Measurements from ENCODE around the gene PSMD11.

PSMD11 gene

DNA sequence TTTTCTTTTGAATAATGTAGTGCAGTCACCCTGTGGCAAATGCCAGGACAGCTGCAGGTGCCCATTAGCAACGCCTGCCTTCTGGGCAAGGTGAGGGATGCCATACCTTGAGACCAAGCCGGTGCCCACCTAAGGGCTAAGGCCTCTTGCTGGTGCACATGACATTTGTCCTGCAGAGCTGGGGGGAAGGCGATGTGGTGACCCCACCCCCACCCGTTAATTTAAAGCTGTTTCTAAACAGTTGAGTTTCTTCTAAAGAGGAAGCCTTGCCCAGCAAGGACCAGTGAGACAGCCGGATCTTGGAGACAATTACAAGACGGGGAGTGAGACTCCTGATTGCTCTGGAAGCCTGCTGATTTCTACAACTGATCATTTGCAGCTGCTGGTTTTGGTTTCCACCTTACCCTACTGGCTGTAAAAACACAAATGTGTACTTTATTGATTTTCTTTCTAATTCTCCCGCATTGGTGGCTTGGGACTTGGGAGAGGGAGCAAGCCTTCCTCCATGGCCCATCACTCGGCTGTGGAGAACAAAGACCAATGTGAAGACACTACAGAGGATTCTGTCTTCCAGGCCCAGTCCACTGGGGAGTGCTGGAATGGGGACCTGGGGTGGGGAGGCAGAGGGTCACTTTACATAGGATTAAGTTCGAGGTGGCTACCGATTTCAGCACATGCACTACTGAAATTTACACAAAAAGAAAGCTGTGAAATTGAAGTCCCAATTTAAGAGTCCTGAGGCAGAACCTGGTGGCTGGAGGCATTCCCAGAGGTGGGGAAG lies 45.2 kb downstream of the PSMD11 start:
- in situ Hi-C loops (cut with MboI; ENCODE audit: low sequenced_read_pairs): no loop called here

DNA sequence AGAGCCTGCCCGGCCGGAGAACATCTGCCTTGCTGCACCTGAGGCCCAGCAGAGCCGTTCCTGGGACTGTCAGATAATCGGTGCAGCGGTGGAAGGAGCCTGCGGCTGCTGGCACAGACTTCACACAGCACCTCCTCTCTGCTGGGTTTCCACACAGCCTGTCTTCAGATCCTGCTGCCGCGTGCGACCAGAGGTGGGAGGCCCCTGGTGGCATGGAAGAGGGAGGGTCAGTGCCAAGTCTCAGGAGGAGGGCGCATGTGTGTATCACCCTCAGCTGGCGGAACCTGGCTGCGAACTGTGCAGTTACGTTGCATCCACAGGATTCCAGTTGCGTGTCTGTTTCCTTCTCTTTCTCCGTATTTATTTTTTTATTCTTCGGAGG lies 45.8 kb downstream of the PSMD11 start:
- in situ Hi-C loops (cut with MboI; ENCODE audit: low sequenced_read_pairs): no loop called here

DNA sequence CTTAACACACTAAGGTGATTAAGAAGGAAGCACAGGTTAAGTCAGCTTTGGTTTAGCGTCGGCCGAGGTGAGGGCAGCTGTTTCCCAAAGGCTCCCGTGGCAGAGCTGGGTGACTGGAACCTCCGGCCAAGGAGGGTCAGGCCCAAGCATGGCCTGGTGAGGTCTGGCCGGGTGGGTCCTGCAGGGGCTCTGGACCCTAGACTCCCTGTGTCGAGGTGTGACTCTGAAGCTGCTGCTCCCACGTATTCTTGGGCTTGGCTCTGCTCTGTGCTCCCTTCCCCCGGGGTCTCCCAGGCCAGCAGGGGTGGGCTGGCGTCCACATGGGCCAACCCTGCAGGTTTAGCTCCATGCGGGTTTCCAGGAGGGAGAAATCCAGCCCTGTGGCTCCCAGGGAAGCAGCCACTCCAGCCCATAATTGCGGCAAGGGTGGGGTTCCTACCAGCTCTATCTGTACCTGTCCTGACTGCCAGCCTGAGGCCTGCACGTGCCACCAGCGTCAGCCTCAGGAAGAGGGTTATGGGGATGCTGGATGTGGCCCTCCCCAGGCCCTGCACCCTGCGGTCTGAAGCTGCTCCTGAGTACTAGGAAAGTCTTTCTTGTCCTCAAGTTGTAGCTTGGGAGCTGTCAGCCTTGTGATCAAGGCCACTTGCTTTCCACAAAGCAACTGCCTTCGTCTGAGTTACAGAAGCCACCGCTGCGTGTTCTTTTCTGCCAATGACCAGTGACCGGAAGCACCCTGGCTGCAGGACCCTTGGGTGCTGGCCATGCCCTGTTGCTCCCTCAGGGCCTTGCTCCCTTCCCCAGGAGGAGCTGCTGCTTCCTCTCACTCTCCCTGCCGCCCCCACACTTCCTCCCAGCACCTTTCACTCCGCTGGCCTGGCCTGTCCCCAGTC lies 47.3 kb downstream of the PSMD11 start:
- in situ Hi-C loops (cut with MboI; ENCODE audit: low sequenced_read_pairs): no loop called here

DNA sequence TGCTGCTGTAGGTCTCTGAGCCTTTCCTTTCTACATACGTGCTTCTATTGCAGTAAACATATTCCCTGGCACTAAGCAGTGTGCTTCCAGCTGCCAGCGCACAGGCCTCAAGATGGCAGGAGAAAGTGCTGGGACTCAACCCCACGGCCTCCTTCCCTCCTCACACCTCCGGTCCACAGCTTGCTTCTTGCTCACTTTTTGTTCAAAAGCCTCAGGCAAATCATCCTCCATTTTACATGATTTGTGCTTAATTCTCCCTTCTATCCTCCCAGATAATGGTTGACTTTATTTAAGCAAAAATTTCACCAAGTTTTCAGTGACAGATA lies 47.9 kb downstream of the PSMD11 start:
- in situ Hi-C loops (cut with MboI; ENCODE audit: low sequenced_read_pairs): no loop called here

DNA sequence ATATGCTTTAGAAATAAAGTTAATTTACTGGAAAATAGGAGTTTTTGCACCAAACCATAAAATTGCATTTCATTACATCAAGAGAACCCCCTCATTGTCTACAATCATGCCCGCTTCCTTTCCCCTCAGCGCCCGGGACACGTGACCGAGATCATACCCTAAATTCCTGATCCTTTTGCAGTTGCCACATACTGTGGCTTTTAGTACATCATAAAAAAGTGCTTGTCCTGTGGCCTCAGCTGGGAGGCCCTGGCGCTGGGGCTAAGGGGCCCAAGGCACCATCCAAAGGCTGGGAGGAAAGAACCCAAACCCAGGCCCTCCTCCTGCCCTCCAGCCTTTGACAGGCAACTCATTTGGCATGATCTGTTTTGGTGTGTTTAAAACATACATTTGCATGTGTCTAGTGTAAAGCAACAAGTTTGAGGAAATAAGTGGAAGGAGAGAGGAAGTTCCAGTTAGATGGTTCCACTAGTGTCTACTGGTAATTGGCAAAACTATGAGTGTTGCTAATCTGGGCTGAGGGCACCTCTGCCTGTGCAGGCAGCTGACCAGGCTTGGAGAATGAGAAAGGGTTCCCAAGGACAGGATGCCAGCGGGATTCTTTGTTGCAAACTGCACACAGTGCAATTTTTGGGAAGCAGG lies 48.5 kb downstream of the PSMD11 start:
- in situ Hi-C loops (cut with MboI; ENCODE audit: low sequenced_read_pairs): no loop called here

DNA sequence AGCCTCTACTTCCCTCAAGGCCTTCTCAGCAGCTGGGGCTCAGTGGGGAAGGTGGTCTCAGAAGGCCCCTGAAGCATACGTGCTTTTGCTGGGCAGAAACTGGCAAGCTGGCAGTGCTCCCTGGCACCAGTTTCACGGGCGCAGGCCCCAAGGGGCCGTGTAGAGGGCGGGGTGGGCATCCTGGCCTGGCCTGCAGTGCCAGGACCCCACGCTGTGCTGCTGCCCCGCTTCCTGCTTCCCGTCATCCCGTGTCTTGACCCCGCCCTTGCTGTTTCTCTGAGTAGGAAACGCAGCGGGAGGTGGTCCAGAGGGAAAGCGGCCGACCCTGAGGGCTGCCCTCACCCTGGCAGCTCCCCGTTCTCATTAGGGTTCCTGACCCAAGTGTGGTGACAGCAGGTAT lies 49.3 kb downstream of the PSMD11 start:
- in situ Hi-C loops (cut with MboI; ENCODE audit: low sequenced_read_pairs): no loop called here

DNA sequence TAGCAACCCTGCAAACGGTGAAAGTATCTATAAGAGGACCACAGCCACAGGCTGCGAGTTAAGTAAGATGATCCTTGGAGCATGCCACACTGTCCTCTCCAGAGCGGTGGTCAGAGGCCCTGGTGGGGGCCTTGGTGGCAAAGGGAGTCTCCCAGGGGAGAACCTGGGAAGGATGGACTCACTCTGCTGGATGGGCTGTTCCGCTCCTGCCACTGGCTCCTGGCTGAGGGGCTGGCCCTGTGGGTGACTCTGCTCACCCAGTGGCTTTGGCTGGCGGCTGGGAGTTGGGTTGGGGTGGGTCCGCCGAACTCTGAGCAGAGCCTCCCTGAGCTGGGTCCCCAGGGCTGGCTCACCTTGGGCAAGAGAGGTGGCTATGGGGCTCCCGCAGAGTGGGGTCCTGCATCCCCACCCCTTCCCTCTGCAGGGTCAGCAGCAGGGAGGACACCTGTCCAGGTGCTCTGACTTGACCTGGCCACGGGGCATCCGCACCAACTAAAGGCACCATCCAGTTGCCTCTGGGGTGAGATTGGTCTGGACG lies 49.7 kb downstream of the PSMD11 start:
- in situ Hi-C loops (cut with MboI; ENCODE audit: low sequenced_read_pairs): no loop called here

DNA sequence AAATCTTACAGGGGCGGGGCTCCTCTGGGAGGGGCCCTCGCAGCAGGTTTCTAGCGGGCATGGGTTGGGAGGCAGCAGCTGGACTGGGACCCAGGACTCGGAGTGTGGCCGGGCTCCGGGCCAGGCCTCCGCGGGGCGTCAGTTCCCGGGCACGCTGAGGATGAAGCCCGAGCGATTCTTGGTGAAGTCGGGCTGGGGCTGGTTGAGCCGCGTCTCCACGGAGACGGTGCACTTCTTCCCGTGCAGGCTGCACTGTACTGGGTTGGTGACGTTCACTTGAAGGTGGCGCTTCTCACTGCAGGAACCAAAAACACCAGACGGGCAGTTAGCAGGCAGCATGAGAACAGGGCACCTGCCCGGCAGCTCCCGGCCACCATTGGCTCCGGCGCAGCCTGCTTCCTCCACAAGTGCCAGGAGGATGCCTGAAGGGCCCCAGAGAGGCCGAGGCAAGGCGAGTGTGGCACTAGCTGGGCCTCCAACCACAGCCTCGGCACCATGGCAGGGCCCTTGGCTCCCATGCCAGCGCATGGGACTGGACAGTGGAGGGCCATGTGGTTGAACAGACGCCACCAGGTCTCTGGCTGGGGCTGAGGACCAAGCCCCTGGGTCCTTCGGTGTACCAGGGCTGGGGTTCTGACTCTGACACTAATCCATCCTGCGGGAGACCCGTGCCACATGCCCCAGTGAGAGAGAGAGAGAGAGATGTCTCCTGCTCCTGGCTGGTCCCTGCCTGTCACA lies 50.5 kb downstream of the PSMD11 start:
- in situ Hi-C loops (cut with MboI; ENCODE audit: low sequenced_read_pairs): no loop called here

DNA sequence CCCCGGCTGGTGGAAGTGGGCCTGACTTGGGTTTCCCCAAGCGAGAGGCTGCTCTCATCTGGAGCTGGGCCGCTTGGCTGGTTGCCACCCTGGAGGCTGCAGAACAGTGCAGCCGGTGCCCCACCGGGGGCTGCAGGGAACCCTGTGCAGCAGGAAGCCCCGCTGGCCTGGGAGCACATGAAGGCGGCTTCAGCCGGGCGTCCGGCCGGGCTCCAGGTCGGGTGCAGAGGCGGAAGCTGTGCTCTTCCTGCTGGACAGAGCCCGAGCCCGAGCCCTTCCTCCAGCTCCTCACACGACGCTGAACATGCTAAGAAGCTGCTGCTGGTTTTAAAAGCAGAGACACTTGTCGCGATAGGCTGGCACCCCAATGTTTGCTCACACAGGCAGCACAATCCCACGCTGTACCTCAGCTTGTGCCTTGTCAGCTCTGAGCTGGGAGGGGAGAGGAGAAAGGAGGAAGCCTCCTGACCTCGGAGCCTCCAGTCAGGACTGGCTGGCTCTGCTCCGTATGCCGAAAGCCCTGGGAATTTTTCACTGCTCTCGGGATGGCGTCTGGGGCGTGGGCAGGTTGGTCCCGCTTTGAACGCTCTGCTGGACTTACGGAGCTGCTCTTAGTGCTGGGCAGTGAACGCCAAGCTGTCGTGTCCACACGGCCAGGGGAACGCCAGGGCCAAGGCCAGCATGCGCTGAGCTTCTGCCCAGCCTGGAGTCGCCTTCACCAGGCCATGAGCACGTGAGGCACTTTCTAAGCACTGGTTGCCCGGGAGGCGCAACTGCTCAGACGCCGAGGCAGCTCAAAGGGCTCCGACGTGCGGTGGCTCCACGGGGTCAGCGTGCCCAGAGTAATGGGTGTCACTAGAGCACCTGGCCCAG lies 51.3 kb downstream of the PSMD11 start:
- in situ Hi-C loops (cut with MboI; ENCODE audit: low sequenced_read_pairs): no loop called here

DNA sequence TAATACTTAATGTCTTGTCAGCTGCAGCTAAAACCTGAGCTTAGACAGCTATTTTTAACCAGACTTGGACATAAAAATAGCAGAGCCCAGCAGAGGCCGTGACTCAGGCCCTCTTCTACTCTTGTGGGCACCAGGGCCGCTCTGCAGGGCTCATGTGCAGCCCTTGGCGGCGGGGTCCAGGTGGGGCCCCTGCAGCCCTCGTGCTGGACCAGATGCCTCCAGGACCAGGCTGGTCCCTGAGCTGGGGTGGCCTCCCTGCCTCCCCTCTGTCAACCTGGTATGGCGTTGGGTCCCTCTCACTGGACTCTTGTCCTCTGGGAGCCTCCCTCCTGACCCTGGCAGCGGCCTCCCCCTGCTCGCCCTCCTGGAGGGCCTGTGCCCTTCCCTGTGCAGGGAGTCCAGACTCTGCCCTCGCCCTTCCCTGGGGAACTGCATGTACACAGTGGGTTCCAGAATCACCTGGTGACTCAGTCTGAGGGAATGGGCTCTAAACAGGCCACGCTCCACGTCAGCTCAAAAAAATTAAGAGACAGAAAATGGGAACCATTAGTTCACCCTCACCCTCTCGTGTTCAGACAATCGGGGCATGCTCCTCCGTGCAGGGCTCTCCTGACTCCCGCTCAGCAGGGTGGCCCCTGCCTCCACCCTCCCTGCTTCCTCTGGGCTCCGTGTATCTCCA lies 52.2 kb downstream of the PSMD11 start:
- in situ Hi-C loops (cut with MboI; ENCODE audit: low sequenced_read_pairs): no loop called here

DNA sequence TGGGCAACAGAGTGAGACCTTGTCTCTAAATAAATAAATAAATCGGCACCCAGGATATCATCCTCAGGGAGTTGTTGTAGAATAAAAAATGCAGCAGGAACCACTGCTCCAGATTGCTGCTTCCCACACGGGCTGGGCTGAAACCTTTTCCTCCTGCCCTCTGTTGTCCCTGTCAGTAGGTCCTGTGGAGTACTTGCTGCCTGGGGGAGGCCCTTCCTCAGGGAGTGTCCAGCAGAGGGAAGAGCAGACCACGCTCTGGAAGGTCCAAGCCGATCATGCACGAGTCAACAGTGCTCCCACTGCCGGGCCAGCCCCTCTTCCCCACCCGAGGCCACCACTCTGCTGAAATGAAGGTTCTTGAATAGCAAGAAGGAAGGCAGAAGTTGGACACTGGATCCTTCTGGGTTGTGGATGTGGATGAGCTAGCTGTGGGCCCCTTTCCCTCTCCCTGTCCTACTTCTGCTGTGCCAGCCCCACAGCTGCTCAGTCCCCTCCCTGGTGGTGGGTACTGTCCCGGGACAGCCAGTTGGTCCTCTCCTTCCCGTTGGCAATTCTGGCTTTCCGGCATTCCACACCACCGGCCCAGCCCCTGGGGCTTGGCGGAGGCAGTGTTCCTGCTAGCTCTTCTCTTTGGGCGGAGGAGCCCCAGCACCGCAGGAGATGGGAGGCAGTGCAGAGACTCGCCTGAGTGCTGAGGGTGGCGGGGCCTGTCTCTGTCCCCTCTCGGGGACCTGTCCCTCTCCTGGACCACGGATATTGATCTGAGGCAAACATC lies 53.3 kb downstream of the PSMD11 start:
- in situ Hi-C loops (cut with MboI; ENCODE audit: low sequenced_read_pairs): no loop called here

DNA sequence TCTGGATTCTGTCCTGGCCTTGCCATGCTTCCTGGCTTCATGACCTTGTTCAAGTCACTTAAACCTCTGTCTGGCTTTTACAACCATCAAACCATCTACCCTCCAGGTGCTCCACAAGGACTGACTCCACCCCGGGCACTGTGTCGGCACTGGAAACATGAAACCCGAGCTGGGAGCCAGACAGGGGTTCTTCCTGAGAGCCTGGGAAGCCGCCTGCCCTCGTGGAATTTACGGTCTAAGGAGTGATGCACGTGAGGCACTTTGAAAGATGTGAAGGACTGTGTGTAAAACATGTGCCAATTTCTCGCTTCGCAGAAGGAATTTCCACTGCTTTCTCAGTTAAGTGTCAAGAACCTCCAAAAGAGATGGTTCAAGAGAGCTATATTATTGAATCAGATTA lies 54.1 kb downstream of the PSMD11 start:
- in situ Hi-C loops (cut with MboI; ENCODE audit: low sequenced_read_pairs): no loop called here

DNA sequence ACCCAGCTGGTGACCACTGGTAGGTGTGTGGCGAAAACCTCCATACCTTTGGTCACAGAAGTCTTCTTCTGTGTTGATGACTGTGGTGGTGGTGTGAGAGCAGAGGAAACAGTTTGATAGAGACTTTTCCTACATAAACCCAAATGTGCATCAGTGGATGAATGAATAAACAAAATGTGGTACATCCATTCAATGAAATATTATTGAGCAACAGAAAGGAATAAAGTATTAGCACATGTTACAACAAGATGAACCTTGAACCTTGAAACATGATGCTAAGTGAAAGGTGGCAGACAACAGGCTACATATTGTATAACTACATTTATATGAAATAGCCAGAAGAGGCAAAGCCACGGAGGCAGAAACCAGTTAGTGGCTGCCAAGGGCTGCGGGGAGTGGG lies 57.7 kb downstream of the PSMD11 start:
- in situ Hi-C loops (cut with MboI; ENCODE audit: low sequenced_read_pairs): no loop called here

DNA sequence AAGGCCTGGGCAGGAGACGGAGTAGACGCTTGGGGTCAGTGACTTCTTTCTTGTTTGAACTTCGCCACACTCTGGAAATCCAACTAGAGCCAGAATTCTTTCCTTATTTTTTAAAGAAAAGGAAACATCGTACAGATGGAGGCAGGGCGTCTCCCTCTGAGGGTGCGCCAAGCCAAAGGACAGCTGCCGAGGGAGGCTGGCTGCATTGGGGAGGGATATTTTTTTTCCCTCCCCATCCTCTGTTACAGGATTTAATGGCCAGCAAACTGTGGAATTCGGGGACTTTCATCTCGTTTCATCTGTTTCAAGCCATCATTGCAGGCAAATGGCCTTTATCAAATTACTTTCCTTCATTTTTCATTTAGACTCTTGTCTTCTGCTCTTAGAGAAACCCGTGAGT lies 58.4 kb downstream of the PSMD11 start:
- in situ Hi-C loops (cut with MboI; ENCODE audit: low sequenced_read_pairs): no loop called here

DNA sequence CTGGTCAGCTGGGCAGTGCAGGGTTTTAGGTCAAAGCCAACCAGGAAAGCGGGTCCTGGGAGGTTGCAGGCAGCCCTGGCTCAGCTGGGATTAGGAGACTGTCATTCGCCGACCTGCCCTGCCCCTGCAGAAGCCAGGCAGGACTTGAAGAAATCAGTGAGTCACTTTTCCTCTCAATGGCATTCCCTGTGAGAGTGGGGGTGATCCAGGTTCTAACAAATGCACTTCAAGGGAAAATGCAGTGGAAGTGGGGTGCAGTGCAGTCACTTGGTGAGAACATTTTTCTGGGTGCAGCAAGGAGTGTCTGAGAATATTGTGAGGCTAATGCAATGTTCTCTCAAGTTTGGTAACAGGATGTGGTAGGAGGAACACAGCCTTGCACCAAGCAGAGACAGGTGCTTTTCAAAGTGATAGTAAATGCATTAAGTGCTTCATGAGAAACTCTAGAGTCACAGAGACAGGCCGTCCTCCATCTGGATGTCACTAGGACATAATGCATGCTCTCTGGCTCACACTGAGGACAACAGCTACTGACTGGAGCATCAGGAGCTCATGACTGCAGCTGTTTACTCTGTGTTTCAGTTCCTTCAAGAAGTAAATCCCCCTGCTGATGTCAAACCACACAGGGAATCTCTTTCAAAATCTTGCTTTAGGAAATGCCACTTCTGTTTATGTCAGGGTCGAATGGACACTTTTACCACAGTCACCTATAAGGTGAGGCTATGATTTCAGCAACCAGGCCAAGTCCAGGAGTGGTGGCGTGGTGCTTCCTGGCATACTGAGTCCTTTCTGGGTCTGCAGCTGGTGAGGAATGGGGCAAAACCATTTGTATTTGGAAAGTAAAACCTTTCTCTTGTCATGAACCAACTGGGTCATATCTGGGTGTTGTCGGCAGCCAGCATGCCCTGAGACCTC lies 59.2 kb downstream of the PSMD11 start:
- in situ Hi-C loops (cut with MboI; ENCODE audit: low sequenced_read_pairs): no loop called here

DNA sequence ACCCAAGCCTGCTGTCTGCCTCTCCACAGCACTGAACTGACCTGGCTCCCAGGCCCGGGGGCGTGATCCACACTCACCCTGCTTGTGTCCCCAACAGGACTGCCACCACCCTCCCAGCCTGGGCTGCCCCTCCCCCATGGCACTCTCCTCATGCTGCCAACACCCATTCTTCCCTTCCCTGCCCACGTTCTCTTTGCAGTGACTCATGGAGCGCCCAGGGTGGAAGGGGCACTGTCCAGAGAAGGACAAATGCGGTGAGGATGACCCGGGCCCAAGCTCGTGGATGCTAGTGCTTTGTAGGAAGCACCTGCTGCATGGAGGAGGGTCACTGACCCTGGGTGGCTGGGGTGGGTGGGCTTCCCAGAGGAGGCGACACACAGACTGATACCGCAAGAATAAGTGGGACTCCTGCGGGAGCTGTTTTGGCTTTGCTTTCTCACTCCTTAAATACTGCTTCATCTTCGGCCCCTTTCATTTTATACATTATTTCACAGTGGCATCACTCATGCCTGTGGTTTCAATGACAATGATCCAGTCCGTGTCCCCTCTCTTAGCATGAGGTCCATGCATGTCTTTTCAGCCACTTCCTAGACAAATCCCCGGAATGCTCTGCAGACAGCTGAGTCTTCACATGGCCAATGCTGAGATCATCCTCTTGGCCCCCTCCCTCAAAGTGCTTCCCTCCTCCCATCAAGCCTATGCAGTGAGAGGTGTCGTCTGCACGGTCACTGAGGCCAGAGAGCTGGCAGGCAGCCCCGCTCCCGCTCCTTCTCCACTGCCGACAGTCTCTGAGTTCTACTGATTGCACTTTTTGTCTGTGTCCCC lies 60.1 kb downstream of the PSMD11 start:
- in situ Hi-C loops (cut with MboI; ENCODE audit: low sequenced_read_pairs): no loop called here

DNA sequence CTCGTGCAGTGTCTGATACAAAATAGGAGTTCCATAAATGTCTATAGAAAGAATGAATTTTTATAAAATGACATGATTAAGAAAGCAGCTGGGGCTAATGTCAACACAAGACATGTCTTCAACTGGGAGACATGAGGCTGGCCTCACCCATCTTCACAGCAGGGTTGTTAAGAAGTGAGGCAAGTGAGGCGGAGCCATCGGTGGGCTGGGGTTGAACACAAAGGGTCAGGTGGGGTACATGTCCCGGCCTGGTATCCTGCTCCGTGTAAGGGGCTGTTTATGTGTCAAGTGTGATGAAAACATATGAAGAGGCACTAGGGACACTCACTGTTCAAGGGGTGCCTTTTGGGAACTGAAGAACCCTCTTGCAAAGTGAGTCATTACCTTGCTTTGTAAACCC lies 64.6 kb downstream of the PSMD11 start:
- in situ Hi-C loops (cut with MboI; ENCODE audit: low sequenced_read_pairs): no loop called here
